ENCODE measurements around the gene SLC37A1.
A peak's percentile ranks its signal among the peaks of the same experiment; 100 is the strongest.

Gene SLC37A1

GRCh38 chr21:42530167-42530518 is 16.5 kb downstream of the SLC37A1 start:
- no peak for DNase-seq

- no peak for DNase-seq
These were observed 18.1 kb downstream of the SLC37A1 start for GRCh38 chr21:42531771-42532170.

GRCh38 chr21:42532466-42533181 is 19.0 kb downstream of the SLC37A1 start:
- DNase-seq, result no peak

- DNase-seq, result no peak
These were observed 19.8 kb downstream of the SLC37A1 start for GRCh38 chr21:42533306-42533962.

- no peak for DNase-seq
These were observed 20.3 kb downstream of the SLC37A1 start for GRCh38 chr21:42533963-42534355.

GRCh38 chr21:42534421-42535378 is 21.0 kb downstream of the SLC37A1 start:
- DNase-seq, result no peak

GRCh38 chr21:42535602-42536171 is 22.0 kb downstream of the SLC37A1 start:
- no peak for DNase-seq

GRCh38 chr21:42536601-42537000 is 22.9 kb downstream of the SLC37A1 start:
- no peak for DNase-seq

- peak; percentile 33 for DNase-seq
These were observed 23.6 kb downstream of the SLC37A1 start for GRCh38 chr21:42537106-42537742.

- DNase-seq, result no peak
These were observed 25.0 kb downstream of the SLC37A1 start for GRCh38 chr21:42538479-42539275.

- no peak for DNase-seq
These were observed 25.7 kb downstream of the SLC37A1 start for GRCh38 chr21:42539342-42539741.

GRCh38 chr21:42539931-42540343 is 26.3 kb downstream of the SLC37A1 start:
- no peak for DNase-seq

GRCh38 chr21:42540396-42540795 is 26.7 kb downstream of the SLC37A1 start:
- DNase-seq, result no peak

GRCh38 chr21:42541174-42541573 is 27.5 kb downstream of the SLC37A1 start:
- no peak for DNase-seq

- no peak for DNase-seq
These were observed 28.0 kb downstream of the SLC37A1 start for GRCh38 chr21:42541618-42542017.

- DNase-seq, result no peak
These were observed 28.5 kb downstream of the SLC37A1 start for GRCh38 chr21:42542196-42542595.

GRCh38 chr21:42542596-42542995 is 28.9 kb downstream of the SLC37A1 start:
- no peak for DNase-seq

- DNase-seq, result no peak
These were observed 29.6 kb downstream of the SLC37A1 start for GRCh38 chr21:42543106-42543847.

GRCh38 chr21:42544544-42544943 is 30.9 kb downstream of the SLC37A1 start:
- DNase-seq, result no peak

GRCh38 chr21:42545317-42545716 is 31.7 kb downstream of the SLC37A1 start:
- DNase-seq, result no peak

- DNase-seq, result no peak
These were observed 32.1 kb downstream of the SLC37A1 start for GRCh38 chr21:42545745-42546144.

Measured in CD4-positive, alpha-beta T cell treated with Interleukin-12 subunit alpha and Interleukin-12 subunit beta, for 1 hour (primary cell).